NCI-H748 (cell line): Measurements from ENCODE around the gene EML4.
"Not testable (repeated sequence)": the region's sequence is repeated elsewhere in the genome, so short reads cannot be mapped to it uniquely, and the experiment has no call there.

Experiments used
- DNase-seq: peaks from one replicate; lab custom pipeline; 2025; ENCODE audit not compliant: unreplicated experiment; lab: John Stamatoyannopoulos, UW

The EML4 gene

DNA sequence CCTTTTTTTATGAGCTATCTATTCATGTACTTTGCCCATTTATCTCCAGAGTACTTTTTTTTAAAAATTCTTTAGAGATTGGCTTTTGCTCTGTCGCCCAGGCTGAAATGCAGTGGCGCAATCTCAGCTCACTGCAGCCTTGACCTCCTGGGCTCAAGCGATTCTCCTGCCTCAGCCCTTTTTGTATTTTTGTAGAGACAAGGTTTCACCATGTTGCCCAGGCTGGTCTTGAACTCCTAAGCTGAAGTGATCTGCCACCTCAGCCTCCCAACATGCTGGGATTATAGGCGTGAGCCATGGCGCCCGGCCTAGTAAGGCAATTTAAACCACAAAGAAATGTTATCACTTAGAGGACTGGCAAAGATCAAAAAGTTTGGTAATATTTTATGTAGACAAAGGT is 177.7 kb downstream of the EML4 start:
- not testable (repeated sequence) for DNase-seq

DNA sequence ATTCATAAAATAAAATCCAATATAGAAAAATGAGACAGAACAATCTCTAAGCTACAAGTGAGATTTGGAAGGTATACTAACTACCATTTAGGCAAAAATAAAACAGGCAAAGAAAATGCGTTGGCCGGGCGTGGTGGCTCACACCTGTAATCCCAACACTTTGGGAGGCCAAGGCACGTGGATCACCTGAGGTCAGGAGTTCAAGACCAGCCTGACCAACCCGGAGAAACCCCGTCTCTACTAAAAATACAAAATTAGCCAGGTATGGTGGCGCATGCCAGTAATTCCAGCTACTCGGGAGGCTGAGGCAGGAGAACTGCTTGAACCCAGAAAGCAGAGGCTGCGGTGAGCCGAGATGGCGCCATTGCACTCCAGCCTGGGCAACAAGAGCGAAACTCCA is 178.4 kb downstream of the EML4 start:
- DNase-seq: not testable (repeated sequence)

DNA sequence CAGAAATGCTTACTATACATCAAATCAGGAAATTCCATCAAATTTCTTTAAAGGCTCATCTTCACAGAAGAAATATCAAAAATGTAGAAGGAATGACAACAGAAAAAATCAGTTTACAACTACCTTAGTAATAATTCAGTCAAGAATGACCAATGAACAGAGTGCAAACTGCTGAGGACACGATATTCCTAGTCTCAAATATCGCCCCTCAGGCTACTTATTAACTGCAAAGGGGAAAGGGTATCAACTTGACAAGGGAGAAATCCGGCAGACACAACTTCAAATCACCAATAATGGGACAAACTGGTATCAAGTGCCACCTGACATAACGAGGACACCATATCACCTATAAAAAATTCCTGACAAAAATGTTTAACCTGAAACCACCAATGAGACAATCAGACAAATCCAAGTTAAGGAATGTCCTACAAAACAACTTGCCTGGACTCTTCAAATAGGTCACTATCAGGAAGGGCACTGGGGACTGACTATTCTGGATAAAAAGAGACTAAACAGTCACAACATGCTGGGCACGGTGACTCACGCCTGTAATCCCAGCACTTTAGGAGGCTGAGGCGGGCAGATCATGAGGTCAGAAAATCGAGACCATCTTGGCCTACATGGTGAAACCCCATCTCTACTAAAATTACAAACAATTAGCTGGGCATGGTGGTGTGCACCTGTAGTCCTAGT is 179.1 kb downstream of the EML4 start:
- no peak for DNase-seq

DNA sequence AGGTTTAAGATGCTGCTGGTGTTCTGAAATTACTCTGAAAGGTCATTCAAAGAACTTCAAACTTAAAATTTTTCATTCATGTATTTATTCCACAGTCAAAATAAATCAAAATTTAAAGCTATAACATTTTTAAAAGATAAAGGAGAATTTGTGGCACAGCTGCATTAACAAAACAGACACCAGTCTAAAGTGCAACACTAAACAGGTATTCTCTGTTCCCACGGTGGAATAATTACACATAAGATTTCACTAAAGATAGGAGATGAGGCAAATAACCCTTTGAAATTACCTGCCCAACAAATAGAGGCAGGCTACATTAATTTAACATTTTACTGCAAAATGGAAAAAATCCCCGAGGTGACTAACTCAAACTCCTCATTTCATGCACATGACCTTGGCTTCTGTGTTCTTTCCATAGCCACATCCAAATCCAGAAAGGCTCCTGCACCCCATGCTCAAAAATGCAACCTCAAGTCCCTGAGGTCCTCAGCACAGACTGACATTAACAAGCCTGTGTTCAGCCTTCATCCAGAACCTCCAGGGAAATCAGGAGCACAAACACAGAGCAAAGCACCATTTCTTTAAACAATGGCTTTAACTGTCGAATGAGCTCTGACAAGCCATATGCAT is 181.4 kb downstream of the EML4 start:
- DNase-seq: no peak

DNA sequence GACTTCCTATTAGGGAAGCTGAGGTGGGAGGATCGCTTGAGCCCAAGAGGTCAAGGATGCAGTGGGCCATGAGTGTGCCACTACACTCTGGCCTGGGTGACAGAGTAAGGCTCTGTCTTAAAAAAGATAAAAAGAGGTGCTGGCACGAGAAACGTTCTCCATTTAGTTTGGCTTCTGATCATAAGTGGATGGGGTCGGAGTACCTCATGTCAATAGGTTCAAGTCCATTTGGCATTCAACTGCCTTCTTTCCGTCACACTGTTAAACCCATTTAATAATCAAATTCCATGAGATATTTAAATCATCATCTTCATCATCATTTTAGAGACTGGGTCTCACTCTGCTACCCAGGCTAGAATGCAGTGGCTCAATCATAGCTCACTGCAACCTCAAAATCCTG is 182.7 kb downstream of the EML4 start:
- DNase-seq: no peak

DNA sequence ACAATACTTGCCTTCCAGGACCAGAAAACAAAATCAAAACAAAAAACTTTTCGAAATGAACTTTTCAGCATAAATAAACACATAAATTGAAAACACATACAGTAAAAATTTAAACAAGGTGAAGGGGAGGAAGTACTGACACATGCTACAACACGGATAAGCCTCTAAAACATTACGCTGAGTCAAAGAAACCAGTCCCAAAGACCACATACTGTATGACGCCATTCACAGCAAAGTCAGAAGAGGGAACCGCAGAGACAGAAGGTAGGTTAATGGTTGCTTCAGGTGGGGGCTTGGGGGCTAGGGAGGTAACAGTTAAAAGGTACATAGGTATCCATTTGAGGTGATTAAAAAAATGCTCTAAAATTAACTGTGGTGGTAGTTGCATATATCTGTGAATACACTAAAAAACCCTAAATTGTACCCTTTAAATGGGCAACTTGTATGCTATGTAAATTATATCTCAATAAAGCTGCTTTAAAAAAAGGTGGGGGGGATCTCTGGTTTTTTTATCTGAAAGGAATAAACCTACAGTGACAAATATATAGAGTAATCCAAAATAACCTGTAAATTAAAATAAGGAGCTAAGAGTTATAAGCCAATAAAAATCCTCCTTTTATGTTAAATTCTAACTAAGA is 184.8 kb downstream of the EML4 start:
- DNase-seq: no peak

DNA sequence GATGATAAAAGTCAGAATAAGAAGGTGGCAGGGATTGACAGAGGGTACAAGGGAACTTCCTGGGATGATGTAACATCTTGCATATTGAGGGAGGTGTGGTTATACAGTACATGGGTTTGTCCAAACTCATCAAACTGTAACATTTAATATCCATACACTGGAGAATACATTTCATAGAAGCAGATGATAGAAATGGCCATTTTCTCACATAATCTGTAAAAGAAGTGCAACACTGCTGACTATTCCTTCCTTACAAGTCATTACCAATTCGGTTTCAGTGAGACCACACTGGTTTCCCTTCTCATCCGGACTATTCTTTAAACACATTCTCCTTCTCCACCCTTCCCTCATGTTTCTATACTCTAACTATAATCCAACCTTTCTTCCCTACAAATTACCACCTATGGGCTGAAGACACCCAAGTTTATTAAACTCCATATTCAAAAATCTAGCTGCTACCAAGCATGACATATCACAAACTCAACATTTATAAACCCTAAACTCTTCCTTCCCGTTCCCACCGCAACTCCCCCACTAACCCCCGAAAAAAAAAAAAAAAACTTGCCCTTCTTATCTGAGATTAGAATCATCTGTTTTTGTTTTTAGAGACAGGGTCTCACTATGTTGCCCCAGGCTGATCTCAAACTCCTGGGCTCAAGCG is 190.3 kb downstream of the EML4 start:
- no peak for DNase-seq

DNA sequence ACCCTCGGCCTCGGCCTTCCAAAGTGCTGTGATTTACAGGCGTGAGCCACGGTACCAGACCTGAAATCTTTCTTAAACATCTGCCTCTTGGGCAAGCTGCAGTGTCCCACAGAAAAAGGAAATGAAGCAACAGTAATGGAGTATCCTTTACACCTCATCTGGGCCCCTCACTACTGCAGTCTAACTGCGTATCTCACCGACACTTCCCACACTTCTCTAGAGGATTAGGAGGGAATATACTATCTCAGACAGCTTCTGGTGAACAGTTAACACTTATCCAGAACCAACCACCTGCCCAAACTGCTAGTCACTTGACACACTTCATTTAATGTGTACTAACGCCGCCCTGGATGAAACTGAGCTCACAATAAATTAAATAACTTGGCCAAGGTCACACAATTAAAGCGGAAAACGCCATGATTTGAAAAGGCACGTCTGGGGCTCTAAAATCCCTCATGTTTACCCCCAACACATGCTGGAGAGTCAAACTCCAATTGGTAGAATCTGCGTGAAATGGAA is 190.9 kb downstream of the EML4 start:
- no peak for DNase-seq

DNA sequence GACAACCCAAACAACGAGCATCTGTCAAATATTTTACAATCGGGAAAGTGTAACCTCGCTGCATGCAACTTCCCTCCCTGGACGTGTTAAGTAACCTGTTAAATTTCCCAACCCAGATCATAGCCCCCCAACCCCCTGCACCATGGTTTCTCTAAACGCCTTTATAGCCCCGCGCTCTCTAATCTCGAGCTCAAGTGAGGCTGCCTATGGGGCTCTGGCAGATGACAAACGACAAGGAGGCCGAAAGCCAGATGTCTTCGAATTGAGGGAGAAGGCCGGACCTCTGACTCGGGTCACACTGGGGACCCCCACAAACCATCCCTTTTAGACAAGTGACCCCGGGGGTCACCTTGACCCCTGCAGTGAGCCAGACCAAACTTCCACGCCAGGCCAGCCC is 191.3 kb downstream of the EML4 start:
- DNase-seq: no peak

DNA sequence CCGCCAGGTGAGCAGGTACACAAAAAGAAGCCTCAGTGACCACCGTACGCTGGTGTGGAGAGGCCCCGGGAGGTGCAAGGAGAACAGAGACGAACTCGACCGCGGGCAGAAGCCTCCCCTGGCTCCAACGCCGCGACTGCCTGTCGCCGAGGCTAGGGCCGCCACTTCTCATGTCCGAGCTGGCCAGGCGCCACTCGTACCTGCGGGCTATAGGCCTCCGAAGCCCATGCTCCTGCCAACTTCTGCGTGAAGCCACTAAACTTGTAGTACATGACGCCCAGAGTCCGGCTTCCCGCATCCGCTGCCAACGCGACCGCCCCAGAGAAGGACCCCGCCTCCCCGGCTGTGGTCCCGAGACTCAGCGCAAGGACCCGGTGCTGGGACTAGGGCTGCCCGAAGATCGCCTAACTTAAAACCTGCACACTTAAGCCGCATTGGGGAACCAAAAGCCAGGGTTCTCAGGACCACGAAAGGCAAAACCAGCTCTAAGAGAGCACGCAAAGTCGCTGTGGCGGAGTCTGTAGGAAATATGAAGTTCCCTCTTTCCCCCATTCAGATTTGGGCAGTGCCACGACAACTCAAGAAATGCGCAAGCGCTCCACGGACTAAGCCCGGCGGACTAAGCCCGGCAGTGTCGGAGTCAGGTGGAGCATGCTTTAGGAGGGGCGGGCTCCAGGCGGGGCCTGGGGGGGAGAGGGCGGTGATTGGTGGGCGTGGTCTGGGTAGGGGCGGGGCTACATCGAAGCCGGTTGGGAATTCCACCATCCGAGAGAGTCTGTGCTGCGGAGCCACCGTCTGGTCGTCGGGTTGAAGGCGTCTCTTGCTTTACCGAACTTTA is 192.0 kb downstream of the EML4 start, which contains the start of gene COX7A2L:
Gene COX7A2L (minus strand): TSS at position 328 of the 838 bp plus-strand sequence. CDS start 56 bp downstream, at position 272.
- DNase-seq: peak; percentile 92

DNA sequence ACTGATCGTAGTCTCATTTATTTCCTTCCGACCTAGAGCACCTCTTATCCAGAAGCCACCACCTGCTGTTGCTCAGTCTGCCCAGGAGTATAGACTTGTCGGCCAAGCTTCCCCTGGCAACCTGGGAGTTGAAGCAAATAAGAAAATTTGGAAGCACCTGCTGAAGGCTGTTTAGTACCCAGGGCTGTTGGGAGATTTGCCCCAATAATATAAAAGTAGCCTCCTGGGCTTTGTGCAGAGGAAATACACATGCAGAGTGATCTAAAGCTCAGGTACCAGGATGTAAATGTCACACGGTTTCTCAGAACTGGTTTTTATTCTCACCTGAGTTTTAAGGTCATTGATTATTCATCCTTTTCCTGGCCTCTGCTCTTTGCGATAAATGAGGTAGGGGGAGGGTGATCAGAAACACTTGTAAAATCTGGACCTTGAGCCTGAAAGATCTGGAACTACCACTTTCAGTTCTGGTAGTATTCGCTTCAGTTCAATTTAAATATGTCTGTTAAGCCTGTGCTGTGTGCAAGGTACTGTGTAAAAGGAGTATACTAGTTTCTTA is 192.7 kb downstream of the EML4 start:
- DNase-seq: no peak

DNA sequence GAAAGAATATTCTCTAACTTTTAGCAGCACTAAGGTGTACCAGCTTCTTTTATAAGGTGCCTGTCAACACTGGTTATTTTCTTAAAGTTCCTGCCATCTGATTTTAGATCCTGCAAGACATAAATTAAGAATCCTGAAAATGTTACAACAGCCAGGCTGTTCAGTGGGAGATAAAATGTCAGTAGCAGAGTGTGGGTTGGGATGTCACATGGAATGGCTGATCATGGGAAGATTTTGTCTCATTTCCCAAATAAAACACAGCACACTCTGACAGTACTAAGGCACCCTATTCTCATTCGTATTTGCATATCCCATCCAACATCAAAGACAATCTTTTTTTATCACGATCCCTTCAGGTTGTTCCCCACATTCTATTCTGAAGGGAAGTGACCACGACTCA is 194.3 kb downstream of the EML4 start:
- no peak for DNase-seq

DNA sequence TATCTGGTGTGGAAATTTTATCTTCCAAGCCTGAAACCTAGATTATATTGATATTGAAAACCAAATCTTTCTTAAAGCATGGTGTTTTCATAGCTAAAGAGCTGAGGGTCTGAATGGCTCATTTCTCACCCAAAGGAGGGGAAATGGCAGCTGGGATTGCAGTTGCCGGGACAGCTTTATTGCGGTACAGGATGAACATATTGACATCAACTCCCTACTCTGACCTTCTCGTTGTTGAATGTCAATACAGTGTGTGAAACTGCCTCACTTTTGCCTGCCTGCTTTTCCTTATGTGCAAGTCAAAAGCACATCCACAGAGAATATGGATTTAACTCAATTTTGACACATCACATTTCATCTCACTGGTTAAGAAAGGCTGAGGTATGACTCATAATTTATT is 195.5 kb downstream of the EML4 start:
- no peak for DNase-seq

DNA sequence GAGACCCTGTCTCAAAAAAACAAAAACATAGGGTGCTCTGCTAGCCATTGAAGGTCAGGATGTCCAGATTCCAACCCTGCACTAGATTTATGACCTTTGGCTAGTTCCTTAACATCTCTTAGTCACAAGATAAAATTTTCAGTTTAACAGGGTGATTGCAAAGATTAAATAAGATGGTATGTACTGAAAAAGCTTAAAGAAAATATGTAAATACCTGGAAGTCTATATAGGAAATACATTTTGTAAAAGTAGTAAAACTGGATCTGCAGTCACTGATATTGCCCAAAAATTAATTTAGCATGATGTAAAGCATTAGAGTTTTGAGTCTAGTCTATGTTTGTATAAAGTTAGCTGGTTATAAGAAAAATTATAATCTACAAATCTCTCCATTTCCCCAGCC is 197.3 kb downstream of the EML4 start:
- DNase-seq: no peak

DNA sequence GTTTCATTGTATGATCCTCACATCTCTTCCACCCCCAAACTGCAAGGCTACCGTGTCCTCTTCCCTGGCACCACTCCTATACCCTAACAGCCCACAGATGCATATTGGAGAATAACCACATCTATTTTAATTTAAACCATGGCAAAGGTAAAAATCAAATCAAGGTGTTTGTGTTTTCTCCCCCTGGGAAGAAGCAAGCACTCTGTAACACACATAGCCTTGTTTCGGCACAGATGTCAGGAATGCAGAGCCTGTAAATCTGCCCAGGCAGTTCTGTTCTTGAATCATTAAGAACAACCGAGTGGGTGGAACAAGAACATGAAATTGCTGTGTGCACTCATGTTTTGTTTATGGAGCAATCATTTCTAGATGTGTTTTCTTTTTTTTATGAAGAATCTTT is 198.7 kb downstream of the EML4 start:
- DNase-seq: peak; percentile 6

DNA sequence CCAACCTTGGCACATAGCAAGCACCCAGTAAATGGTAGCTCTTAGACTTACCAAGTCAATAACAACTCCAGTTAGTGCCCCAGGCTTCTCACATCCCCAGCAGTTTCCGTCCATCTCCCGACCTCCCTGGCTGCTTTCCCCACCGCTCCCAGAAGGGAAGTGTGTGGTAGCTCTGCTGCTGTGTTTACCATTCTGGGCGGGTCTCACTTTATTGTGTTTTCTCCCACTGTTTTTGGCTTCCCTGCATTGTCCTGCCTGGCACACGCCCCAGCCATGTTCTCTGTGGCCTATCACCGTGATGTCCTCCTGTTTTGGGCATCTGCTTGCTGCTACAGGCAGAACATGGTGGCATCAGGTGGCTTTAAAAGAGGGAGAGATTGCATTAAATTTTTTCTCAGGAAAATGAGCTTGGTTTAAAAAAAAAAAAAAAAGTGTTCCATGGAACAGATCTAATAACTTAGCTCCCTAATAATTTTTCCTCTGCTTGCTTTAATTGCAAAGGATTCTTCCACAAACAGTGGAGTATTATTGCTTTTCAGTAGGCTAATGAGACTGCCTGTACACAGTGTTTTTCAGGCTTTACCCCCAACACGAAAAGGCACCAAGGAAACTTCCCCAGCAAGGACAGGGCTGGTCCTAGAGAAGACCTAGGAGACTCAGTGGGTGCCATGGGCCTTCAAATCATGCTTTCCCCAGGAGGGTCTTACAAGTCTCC is 199.8 kb downstream of the EML4 start:
- peak; percentile 92 for DNase-seq

DNA sequence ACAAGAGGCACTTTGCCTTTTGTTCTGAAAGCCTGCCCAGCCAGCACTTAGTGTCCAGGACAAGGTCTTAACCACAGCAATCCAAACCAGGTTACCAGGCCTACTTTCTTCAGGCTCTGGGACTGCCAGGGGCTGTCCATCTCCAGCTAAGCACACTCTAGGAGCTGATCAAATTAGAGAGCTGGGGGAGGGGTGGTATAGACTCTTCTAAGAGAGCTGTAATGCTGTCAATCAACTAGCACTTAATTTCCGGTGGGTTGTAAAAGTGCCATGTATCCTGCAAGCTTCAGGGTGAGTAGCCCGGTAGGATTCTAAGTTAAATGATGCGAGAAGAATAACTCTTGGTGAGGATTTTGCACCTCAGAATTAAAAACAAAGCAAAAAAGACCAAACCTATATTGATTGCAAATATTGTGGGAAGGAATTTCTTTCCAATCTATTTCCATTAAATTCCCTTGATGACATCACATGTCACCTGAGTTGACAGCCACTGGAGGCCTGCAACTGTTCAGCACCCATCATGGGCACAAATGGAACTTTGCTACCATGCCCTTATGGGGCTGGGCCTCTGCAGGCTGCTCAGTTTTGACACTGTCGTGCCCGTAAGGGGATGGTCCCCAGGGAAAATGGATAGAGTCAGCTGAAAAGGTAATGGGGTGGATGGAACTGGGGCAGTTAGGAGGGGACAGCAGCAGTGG is 200.5 kb downstream of the EML4 start:
- peak; percentile 83 for DNase-seq

DNA sequence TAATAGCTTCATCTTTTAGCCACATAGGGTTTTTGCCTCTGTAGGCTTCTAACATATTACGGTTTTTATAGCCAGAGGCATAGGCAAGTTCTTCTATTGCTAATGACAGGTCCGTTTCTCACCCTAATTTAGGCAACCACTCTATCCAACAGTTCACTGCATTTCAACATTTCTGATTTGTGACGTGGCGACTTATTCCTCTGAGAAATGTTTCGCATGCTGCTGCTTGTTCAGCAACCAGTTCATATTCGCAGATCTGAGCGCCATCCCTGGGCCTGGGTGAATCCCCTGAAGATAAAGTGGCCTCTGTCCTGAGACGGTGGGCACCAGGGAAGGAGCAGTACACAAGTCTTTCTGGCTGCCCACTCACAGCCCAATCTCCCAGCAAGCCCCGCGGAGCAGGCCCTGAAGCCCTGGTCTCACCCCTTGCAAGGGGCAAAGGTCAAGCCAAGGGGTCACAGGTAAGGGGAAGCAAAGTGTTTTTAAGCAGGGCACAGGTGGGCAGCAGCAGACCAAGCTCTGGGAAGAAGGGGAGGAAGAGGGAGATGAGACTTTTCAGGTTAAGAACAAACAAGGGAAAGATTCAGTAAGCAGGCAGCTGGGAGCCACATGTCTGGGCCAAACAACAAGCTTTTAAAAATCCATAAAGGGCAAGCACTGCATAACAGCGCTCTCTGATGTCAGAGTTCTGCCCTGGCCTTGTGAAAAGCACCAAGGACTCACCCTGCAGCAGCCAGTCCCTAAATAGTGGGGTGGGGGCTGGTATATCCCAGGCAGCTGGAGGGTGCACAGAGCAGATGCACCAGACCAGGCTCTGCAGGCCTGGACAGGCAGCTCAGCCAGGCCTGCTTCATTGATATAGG is 202.7 kb downstream of the EML4 start:
- peak; percentile 4 for DNase-seq
